Measurements from ENCODE around the gene MCM10.

MCM10 gene

GRCh38 chr10:13165177-13165576 is 3.8 kb downstream of the MCM10 start:
- DNase-seq (ENCODE audit: low read depth in 2 of 2) = no peak

GRCh38 chr10:13167568-13167967 is 6.2 kb downstream of the MCM10 start:
- no peak for DNase-seq (ENCODE audit: low read depth in 2 of 2)

- DNase-seq (ENCODE audit: low read depth in 2 of 2) = no peak
Observed at GRCh38 chr10:13168781-13169180, 7.4 kb downstream of the MCM10 start.

DNA sequence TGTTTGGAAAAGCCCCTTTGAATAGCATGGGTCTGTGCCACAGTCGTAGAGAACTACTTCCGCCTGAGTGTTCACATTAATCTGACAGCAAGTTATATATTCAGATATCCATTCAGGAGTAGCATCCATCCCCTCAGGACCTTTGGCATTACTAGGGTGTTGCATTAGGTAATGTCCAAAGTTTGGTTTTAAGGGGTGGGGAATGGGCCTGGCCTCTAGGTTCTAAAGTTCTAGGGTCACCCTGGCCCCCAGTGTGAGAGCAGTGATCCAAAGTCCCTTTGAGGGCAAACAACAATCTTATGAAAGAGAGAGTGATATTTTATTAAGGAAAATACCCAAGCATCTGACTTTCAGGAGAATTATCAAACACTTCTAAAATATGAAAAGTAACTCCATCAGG is 12.3 kb downstream of the MCM10 start:
- DNase-seq (ENCODE audit: low read depth in 2 of 2) = no peak

- peak in 1 of 2 donors; percentile 25 for DNase-seq (ENCODE audit: low read depth in 2 of 2)
Observed at GRCh38 chr10:13180788-13181187, 19.4 kb downstream of the MCM10 start.

DNA sequence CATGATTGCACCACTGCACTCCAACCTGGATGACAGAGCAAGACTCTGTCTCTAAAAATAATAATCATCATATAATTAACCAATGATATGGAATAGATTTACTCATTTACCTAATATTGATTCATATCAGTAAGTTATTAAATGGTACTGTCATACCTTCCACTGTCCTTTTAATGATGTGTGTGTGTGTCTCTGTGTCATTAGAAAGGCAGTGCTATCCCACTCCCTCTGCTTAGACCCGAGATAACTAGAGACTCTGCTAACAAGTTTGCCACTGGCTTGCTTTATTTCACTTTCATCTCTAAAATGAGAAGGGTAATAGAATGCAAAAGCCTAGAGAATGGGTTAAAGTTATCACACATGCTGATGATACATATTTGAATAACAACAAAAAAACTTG is 21.1 kb downstream of the MCM10 start:
- no peak for DNase-seq (ENCODE audit: low read depth in 2 of 2)

DNA sequence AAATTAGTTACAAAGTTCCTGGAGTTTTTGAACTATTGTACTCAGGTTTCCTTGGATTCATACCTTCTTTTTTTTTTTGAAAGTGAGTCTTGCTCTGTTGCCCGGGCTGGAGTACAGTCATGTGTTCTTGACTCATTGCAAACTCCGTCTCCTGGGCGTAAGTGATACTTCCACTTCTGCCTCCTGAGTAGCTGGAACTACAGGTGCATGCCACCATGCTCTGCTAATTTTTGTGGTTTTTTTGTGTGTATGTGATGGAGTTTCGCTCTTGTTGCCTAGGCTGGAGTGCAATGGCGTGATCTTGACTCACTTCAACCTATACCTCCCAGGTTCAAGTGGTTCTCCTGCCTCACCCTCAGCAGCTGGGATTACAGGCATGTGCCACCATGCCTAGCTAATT is 22.3 kb downstream of the MCM10 start:
- no peak for DNase-seq (ENCODE audit: low read depth in 2 of 2)

GRCh38 chr10:13184276-13184675 is 22.9 kb downstream of the MCM10 start:
- DNase-seq (ENCODE audit: low read depth in 2 of 2) = no peak

GRCh38 chr10:13184730-13185514 is 23.6 kb downstream of the MCM10 start:
- no peak for DNase-seq (ENCODE audit: low read depth in 2 of 2)

DNA sequence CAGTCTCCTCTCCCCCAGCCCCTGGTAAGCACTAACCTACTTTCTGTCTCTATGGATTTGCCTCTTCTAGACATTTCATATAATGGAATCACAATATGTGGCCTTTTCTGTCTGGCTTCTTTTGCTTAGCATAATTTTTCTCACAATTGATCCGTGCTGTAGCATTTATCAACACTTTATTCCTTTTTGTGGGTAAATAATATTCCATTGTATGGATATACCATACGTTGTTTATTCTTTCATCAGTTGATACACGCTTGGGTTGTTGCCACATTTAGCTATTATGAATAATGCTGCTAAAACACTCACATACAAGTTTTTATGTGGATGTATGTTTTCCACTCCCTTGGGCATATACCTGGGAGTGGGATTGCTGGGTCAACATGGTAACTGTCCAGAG is 25.8 kb downstream of the MCM10 start:
- DNase-seq (ENCODE audit: low read depth in 2 of 2) = no peak

GRCh38 chr10:13188593-13188992 is 27.2 kb downstream of the MCM10 start:
- DNase-seq (ENCODE audit: low read depth in 2 of 2) = no peak

GRCh38 chr10:13189961-13190360 is 28.6 kb downstream of the MCM10 start:
- DNase-seq (ENCODE audit: low read depth in 2 of 2) = no peak

DNA sequence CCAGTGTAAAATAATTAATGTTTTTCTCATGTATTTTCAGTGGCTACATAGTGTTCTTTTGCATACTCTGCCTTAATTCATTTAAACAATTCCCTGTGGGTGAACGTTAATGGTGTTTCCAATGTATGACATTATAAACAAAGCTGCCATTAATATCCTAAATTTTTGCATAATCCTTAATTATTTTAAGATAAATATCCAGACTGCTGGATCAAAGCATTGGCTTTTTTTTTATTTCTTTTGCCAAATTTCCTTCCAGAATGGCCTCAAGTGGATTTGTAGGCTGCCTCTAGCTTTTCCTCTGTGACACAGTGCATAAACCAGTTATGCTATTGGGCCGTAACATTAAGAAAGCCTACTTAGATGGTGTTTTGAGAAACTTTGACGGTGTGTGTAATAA is 29.5 kb downstream of the MCM10 start:
- DNase-seq (ENCODE audit: low read depth in 2 of 2) = no peak

GRCh38 chr10:13191362-13191761 is 30.0 kb downstream of the MCM10 start:
- no peak for DNase-seq (ENCODE audit: low read depth in 2 of 2)

DNA sequence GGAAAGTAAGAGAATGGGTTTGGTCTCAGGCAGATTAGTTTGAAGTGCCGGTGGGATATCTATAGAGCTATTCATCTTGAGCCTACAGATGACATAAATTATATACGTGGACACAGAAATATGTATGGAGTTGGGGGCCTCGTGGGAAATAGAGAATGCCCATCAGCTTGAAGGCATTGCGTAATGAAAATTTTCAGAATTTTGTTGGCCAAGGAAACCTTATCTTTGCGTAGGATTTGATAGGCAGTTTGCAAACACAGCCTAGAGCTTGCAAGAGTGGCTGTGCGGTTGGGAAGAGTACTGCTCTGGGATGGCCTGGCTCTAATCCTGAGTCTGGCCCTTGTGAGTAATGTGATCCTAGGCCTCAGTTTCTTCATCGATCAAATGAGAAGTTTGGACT is 32.3 kb downstream of the MCM10 start:
- DNase-seq (ENCODE audit: low read depth in 2 of 2) = no peak

GRCh38 chr10:13195016-13195415 is 33.7 kb downstream of the MCM10 start:
- DNase-seq (ENCODE audit: low read depth in 2 of 2) = no peak

DNA sequence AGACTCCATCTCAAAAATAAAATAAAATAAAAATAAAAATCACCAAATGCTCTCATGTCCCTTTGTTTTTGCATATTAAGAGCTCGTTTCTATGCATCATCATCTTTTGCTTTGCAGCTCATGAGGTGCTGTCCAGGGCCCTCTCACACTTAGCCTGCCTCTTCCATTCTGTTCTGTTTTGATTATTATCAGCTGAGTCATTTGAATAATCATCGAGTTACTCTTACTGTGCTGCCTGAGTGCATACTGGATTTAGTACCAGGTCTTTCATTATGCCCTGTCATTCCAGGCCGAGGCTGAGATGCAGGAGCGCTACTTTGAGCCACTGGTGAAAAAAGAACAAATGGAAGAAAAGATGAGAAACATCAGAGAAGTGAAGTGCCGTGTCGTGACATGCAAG is 39.8 kb downstream of the MCM10 start:
- DNase-seq (ENCODE audit: low read depth in 2 of 2) = no peak

DNA sequence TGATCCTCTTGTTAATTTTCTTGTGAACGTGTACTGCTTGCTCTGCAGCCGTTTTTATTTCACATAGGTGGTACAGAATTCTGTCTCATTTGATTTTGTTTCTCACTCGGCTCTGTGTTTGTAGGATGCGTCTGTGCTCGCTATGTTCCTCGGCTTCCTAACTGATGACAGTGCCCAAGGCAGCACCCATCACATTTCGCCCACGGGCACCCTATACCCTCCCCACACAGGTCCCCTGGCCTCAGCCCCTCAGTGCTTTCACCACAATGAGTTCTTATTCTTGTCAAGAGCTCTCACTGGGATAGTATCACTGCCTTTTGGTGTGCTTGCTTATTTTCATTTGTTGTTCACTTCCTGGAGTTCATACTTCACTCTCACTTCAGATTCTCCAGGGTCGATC is 44.7 kb downstream of the MCM10 start:
- no peak for DNase-seq (ENCODE audit: low read depth in 2 of 2)

- no peak for DNase-seq (ENCODE audit: low read depth in 2 of 2)
Observed at GRCh38 chr10:13206546-13207443, 45.4 kb downstream of the MCM10 start.

GRCh38 chr10:13213163-13213562 is 51.8 kb downstream of the MCM10 start:
- no peak for DNase-seq (ENCODE audit: low read depth in 2 of 2)

DNA sequence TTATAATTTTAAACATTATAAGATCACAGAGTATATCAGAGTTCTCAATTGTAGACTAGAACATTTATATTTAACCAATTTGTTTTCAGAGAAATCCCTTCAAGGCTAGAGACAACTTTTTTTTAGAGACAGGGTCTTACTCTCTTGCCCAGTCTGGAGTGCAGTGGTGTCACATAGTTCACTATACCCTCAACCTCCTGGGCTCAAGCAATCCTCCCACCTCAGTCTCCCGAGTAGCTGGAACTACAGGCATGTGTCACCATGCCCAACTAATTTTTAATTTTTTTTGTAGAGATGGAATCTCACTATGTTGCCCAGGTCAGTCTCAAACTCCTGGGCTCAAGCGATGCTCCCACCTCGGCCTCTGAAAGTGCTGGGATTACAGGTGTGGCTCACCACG is 57.5 kb downstream of the MCM10 start:
- DNase-seq (ENCODE audit: low read depth in 2 of 2) = no peak

GRCh38 chr10:13219685-13220670 is 58.6 kb downstream of the MCM10 start:
- no peak for DNase-seq (ENCODE audit: low read depth in 2 of 2)
